ENCODE measurements around the gene PXT1. TPM values are rescaled to one million over a fixed set of nuclear protein-coding genes. Genes with fewer than 3 reads are reported as not detected.
A peak's percentile ranks its signal among the peaks of the same experiment; 100 is the strongest.

PXT1 gene
- total RNA-seq, 2 donors from 2014 or later, result 0.24 TPM; not detected in 1

DNA sequence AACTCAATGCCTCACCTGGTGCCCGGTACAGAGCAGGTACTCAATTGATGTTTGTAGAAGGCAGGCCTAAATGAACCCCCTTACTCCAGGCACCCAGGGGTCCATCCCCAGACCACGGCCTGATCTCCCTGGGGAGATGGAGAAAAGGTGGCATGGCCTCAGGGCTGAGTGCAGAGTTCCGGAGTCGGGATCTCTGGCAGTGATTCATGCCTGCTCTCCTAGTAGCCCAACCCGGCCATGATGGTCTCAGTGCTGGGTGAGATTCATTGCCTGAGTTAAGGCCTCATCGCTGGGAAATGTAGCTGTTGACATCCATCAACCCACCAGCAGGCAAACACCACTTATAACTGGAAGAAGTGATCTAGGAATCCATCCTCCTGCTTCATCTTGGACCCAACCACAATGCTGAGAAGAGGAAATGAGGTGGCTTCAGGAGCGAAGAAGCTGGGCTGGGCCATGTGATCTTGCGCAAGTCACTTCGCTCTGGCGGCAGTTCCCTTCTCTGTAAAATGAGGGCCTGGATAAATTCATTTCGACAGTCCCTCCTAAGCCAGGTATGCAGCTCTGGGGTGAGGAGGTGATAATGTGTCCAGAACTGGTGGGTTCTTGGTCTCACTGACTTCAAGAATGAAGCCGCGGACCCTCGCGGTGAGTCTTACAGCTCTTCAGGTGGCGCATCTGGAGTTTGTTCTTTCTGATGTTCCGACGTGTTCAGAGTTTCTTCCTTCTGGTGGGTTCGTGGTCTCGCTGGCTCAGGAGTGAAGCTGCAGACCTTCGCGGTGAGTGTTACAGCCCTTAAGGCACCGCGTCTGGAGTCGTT, 79.9 kb downstream of the PXT1 start:
- TF ChIP-seq, protein P1, sequence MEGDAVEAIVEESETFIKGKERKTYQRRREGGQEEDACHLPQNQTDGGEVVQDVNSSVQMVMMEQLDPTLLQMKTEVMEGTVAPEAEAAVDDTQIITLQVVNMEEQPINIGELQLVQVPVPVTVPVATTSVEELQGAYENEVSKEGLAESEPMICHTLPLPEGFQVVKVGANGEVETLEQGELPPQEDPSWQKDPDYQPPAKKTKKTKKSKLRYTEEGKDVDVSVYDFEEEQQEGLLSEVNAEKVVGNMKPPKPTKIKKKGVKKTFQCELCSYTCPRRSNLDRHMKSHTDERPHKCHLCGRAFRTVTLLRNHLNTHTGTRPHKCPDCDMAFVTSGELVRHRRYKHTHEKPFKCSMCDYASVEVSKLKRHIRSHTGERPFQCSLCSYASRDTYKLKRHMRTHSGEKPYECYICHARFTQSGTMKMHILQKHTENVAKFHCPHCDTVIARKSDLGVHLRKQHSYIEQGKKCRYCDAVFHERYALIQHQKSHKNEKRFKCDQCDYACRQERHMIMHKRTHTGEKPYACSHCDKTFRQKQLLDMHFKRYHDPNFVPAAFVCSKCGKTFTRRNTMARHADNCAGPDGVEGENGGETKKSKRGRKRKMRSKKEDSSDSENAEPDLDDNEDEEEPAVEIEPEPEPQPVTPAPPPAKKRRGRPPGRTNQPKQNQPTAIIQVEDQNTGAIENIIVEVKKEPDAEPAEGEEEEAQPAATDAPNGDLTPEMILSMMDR (IDR thresholded peaks at IDR 0.05), result no peak

DNA sequence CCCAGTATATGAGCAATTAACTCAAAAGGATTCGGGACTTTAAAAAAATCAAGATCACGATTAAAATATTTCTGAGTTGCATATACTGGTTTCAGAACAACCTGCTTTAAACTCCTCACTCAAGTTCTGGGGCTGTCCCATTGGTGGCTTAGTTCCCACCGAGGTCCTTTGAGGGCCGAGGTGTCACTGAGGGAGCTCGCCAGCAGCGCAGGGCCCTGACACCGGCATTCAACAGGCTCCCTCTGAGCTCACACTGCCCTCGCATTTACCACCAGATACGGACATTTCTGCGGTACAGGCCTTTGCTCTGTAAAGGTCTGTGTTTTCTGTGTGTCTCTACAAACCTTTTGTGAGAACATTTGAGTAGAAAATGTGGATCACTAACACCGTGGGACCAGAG, 81.6 kb downstream of the PXT1 start:
- Histone ChIP-seq H3K27ac (no peak overlapping the region), H3K27me3 (no peaks in the 10 kb centered on the region), H3K4me3 (no peak overlapping the region), H3K36me3 (no peaks in the 10 kb centered on the region), H3K9me3 (no peaks in the 10 kb centered on the region), H3K4me1 (peaks cover 0 to 20% of the 10 kb centered on the region in 2 donors)
- DNase-seq (ENCODE audit: low spot score), result no peak
- TF ChIP-seq, protein P1 (IDR thresholded peaks at IDR 0.05), result no peak

More for the DNA sequence above, 79.9 kb downstream of the PXT1 start:
- peaks cover 0 to 20% of the 10 kb centered on the region in 2 donors for H3K4me1 ChIP-seq
- H3K27ac ChIP-seq, result no peak overlapping the region
- H3K4me3 ChIP-seq, result no peak overlapping the region
- H3K9me3 ChIP-seq, result no peaks in the 10 kb centered on the region
- DNase-seq (ENCODE audit: low spot score), result no peak
- no peaks in the 10 kb centered on the region for H3K36me3 ChIP-seq
- no peaks in the 10 kb centered on the region for H3K27me3 ChIP-seq

DNA sequence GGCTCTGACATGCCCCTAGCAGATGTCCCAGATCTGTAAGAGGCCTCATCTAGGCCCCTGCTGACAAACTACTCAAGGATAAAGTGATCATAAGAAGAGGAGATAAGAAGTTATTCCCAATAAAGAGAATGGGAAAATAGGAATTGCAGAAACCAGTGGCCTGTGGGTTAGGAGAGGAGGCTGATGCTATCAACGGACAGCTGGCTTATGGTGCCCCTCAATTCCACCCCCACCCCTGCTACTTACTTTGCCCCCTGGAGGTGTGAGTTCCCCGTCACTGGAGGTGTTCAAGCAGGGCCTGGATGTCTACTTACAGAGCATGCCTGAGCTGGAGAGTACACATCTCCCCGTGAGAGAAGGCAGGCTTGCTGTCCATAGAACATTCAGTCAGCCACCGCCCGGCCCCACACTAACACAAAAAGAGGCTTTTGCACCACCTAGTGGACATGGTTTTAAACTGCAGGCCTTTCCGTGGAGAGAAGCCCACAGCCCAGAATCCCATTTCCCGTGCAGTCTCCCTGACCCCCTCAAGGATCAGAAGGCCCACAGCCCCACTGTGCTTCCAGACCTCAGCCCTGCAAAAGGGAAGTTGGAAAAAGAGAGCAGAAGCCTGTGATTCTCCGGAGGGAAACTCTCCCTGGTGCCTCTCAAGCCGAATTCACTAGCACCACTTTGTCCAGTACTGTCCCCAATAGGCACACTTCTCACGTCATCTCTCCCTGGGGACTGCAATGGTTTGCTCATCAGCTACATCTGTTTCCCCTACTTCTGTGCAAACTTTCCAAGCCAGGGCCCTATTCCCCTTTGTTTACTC, 82.2 kb downstream of the PXT1 start:
- H3K4me1 ChIP-seq, result peaks cover 0 to 20% of the 10 kb centered on the region in 2 donors
- DNase-seq (ENCODE audit: low spot score), result peak; percentile 91
- H3K36me3 ChIP-seq, result no peaks in the 10 kb centered on the region
- H3K4me3 ChIP-seq, result no peak overlapping the region
- peak overlapping the region in 1 of 2 donors; percentile 4 for H3K27ac ChIP-seq
- no peaks in the 10 kb centered on the region for H3K9me3 ChIP-seq
- TF ChIP-seq, protein P1 (IDR thresholded peaks at IDR 0.05), result peak; percentile 68 to 92
- no peaks in the 10 kb centered on the region for H3K27me3 ChIP-seq

DNA sequence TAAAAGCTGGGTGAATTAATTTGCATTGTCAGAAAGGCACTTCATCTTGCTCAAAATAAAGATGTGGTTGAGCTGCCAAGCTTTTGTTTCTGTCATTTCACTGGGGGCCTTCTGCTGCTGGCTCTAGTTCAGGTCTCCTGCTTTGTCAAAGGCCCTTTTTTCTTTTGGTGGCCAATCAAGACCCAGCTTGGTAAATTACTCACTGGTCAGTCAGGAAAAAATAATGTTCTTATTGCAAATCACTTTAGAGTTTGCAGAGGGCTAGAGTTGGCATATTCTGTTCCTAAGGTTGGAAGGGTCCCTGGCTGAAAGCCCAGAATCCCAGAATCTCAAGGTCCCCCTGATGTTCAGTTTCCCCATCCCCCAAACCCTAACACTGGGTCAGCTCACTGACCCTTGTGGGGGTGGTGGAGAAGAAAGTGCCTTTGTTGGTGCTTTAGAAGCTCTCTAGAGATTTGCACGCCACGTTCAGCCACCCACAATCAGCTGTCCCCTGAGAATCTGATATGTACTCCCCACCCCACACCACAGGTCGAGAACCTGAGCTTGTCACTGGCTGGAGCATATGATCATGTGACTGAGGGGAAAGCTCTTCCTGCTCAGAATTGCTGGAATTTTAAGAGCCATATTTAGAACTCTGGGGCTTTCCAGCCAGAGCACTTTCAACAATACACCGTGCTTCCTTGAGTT, 84.3 kb downstream of the PXT1 start:
- no peaks in the 10 kb centered on the region for H3K27me3 ChIP-seq
- H3K27ac ChIP-seq, result peak overlapping the region in 1 of 2 donors; percentile 53
- H3K36me3 ChIP-seq, result no peaks in the 10 kb centered on the region
- peaks cover 0 to 20% of the 10 kb centered on the region in 2 donors for H3K4me1 ChIP-seq
- H3K9me3 ChIP-seq, result no peaks in the 10 kb centered on the region
- TF ChIP-seq, protein P1 (IDR thresholded peaks at IDR 0.05), result no peak
- no peak overlapping the region for H3K4me3 ChIP-seq
- DNase-seq (ENCODE audit: low spot score), result no peak

DNA sequence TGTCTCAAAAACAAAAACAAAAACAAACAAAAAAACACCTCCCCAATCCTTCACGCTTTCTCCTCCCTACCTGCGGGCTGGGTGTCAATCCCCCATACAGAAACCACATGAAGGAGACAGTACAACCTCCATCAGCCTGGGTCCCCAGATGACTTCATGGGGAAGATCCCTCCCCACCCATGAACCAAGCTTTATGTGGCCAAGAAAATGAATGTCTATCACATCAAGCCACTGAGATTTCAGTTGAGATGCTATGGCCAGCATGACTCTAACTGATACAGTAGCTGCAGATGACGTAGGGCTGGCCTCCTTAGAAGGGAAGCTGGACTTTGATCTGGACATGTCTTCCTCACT, 84.8 kb downstream of the PXT1 start:
- peaks cover 0 to 1% of the 10 kb centered on the region in 2 donors for H3K9me3 ChIP-seq
- H3K36me3 ChIP-seq, result no peaks in the 10 kb centered on the region
- H3K4me1 ChIP-seq, result peaks cover 0 to 20% of the 10 kb centered on the region in 2 donors
- TF ChIP-seq, protein P1 (IDR thresholded peaks at IDR 0.05), result no peak
- no peak for DNase-seq (ENCODE audit: low spot score)
- no peaks in the 10 kb centered on the region for H3K27me3 ChIP-seq
- no peak overlapping the region for H3K4me3 ChIP-seq
- H3K27ac ChIP-seq, result no peak overlapping the region

All from right atrium auricular region (tissue), 2 donors.